Astrocyte of the hippocampus (primary cell): ENCODE data around the gene CCDC174.
A peak's percentile ranks its signal among the peaks of the same experiment; 100 is the strongest.
"Not testable (repeated sequence)": the region's sequence is repeated elsewhere in the genome, so short reads cannot be mapped to it uniquely, and the experiment has no call there.

Source experiments
- DNase-seq: peaks from one replicate; pipeline ENCODE4 v3.0.0; 2011; ENCODE audit warnings: low read depth, low spot score

CCDC174 gene

DNA sequence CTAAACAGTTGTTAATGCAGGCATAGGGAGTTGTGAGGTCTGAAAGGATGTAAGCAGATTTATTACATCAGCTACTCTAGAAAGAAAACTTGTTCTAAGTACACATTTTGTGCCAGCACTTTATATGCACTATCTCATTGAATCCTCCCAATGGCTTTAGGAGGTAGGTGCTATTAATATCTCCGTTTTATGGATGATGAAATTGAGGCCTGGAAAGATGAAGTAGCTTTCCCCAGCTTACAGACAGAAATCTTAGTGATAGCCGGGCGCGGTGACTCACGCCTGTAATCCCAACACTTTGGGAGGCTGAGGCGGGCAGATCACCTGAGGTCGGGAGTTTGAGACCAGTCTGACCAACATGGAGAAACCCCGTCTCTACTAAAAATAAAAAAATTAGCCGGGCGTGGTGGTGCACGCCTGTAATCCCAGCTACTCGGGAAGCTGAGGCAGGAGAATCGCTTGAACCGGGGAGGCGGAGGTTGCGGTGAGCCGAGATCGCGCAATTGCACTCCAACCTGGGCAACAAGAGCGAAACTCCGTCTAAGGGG is 872 bp downstream of the CCDC174 start:
- not testable (repeated sequence) for DNase-seq

DNA sequence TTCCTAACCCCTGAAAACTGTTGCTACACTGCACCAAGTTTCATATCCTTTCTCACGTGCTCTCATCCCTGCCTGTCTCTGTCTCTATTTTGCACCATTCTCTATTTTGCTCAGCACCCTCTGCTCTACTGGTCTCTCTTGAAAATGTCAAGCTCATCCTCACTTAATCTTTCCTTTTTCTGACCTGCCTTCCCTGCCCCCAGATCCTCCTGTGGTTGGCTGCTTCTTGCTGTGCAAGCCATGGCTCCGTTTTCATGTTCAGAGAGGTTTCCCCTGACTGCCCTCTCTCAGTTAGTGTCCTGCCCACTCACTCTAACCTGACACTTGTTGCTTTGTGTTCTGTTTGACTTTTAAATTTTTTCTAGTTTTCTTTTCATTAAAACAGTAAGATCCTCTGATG is 6.0 kb downstream of the CCDC174 start:
- DNase-seq, result no peak

DNA sequence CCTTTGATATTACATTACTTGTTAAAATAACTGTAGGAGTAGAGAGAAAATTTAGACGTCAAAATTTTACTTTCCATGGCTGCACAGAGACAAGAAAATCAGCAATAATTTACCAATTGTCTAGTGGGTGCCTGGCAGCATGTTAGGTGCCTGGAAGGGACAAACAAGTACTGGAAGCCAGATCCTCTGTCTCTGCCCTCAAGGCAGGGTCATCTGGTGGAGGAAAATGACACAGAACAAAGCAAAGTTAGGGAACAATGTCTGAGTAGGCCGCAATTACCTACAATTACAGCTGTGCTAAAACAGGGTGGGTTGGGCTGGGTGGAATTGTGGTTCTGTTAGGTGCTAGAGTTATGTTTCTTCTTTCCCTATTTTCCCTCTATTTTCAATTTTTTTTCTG is 7.4 kb downstream of the CCDC174 start:
- no peak for DNase-seq

DNA sequence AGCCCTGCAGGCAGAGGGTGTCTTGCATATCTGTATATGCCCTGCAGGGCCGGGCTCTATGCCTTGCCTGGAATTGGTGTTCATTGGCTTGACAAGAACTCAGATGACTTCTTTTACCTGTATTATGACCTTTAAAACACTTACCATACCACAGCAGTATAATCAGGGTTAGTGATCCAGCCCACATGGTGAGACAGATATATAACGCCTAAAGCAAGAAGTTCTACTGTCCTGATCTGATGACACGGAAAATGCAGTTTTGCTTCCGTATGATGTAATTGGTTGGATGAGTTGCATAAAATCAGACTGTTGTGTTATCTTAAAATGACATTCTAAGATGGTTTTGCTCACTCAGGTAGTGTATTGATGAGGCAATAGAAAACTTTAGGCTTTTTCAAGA is 9.4 kb downstream of the CCDC174 start:
- DNase-seq, result no peak

DNA sequence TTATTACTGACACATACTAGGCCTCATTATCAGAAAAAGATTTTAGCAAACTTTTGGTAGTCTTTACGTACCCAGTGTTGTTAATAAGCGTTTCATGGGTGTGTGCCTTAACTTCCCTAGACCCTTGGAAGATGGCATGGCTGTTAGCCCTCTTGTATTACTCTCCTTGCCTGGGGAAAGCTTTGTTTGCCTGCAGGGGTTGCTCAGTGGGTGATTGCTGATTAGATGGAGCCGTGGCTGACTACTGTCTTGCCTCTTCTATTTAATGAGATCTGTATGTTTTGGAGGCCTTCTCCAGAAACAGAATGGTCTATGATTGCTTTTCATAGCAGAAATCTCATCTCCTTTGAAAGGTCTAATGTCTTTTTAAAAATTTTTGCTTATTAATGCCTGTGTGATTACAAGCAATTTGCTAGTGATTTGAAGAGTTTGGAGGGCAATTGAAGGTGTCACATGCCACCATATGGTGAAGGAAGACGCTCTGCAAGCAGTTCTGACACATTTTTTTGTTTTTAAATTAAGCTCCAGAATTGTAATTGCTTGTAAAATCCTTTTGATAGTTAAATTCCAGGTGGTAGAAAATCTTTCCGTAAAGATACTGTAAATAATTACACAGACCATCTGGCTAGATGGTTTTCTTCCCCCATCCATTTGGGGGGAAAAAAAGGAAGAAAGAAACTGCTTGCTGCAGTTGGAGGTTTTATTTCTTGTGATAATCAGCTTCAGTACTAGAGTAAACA is 12.0 kb downstream of the CCDC174 start:
- no peak for DNase-seq

DNA sequence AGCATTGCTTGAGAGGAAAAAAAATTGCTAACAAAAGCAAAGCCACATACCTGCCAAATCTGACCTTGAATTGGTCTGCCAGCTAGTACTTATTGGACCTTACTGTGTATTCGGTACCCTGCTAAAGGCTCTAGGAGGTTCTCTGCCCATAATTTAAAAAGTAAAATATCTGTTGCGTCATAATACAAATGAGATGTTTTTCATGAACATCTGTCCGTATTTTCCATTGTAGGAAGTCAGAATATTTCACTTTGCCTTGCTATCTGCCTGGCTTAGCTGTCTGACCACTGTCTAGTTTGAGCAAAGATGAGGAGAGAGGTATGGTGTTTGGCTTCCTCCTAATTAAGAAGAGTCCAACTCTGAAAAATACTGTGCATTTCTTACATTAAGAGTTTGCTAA is 12.6 kb downstream of the CCDC174 start:
- DNase-seq, result no peak

DNA sequence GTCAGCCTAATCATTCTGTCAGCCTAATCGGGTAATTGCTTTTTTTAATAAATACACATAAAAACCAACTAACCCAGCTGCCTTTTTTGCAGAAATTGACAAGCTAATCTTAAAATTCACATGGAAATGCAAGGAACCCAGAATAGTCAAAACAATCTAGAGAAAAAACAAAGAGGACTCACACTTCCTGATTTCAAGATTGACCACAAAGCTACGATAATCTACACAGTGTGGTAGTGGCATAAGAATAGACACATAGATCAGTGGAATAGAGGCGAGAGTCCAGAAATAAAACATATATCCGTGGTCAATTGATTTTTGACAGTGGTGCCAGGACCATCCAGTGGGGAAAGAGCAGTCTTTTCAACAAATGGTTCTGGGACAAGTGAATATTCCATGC is 21.0 kb downstream of the CCDC174 start:
- no peak for DNase-seq

DNA sequence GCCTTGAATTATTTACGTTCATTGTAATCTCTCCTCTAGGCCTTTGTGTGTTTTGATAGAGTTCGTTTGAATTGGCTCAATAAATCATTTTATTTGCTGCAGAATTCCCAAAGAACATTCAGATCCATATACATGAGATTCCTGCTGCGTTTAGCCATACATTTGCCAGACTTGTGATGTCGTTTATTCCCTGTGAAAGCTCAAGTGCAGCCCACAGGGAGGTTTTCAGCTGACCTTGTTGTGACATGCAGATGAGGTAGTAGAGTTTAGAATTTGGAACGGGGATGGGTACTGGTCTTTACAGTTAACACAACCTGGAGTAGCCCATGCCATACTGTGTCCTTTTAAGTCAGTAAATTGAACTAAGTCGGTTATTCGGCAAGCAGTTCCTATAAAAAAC is 23.3 kb downstream of the CCDC174 start, which contains the start of gene C3orf20:
Gene C3orf20, plus strand, starts transcription at position 301 of the 400 bp plus-strand sequence. CDS start 7,573 bp downstream, outside the sequence.
- no peak for DNase-seq

DNA sequence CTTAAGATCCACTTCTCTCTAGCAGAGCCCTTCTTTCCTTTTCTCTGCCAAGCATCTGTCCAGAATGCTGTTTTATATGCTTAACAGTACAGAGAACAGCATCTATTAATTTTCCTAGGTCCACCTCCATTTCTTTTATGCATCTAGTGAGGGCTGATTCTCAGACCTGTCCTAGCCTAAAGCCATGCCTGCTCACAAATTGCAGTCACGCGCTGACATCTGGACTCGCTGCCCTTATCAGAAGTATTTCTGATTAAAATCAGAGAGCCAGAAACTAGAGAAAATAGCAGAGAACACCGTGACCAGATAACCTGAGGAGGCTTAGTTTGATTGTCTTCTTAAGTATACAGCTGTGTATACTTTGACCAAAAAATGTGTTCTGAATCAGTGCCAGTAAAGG is 25.3 kb downstream of the CCDC174 start:
- DNase-seq, result no peak

DNA sequence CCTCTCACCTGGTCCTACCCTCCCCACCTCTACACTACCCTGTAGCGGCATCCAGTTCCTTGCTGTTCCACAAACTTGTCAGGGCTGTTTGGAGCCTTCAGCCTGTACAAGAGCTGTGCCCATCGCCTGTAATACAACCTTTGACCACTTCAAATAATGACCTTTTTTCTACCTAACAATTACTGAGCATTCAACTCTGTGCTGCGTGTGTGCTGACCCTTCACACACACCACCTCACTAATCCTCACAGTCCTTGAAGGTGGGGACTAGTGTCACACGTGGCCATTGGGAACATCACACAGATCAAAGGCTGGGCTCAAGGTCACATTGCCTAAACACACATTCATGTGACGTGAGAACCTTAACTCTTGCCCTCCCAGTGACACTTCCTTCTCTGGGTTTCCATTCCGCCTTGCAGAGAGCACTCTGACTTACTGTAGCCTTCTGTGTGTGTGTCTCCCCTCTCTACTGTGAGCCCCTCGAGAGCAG is 26.5 kb downstream of the CCDC174 start:
- no peak for DNase-seq

DNA sequence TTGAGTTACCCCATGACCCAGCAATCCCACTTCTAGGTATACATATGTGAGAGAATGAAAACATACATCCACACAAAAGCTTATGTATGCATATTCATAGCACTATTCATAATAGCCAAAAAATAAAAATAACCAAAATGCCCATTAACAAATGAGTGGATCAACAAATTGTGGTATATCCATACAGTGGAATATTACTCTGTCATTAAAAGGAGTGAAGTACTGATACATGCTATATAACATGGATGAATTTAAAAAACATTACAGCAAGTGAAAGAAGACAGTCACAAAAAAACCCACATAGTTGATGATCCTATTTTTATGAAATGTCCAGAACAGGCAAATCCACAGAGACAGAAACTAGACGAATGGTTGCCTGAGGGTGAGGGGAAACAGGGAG is 28.6 kb downstream of the CCDC174 start:
- no peak for DNase-seq

DNA sequence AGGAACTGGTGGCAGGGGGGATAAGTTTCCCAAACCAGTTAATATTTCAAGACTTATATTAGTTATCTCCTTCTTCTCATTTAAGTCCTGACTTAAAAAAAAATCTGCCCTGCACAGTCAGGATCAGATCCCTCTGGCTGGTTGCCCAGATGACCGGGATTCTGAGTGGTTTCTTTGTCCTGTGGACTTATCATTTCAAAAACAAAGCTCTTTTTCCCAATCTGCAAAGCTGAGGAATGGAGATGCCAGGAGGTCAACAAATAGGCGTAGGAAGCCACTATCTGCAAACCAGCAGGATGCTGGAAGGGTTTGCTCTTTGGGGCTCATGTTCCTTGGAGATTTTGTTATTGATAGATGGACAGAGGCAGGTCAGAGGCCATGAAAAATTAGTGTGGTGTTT is 29.2 kb downstream of the CCDC174 start:
- DNase-seq, result peak; percentile 37

DNA sequence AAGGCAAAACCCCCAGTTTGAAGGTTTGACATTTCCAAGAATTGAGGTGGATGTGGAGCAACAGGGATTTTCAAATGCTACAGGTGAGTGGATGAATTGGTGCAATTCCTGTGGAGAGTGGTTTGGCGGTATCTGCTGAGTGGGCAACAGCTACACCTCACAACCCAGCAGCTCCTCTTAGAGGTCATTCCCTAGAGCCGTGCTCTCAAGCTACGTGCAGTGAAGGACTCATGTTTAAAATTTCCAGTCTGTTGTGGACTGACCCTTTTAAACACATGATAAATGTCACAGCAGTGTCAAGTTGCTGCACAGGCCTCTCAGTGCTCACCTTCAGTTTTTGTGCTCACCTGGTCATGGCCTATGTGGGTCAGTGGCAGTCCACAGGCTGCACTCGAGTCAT is 32.9 kb downstream of the CCDC174 start:
- no peak for DNase-seq

DNA sequence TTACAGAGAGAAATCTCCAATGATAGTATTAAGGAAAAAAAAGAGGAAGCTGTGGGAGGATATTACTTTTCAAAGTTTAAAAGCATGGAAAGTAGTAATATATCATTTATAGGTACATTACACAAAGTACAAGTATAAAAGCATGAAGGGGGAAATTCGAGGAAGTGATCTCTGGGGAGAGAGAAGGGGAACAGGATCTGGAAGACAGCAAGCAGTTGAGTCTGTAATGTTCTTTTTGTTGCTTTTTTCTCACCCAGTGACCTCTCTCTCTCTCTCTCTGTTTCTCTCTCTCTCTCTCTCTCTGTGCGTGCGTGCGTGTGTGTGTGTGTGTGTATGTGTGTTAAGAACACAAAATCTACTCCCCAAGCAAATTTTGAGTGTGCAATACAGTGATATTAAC is 33.6 kb downstream of the CCDC174 start:
- DNase-seq, result no peak

DNA sequence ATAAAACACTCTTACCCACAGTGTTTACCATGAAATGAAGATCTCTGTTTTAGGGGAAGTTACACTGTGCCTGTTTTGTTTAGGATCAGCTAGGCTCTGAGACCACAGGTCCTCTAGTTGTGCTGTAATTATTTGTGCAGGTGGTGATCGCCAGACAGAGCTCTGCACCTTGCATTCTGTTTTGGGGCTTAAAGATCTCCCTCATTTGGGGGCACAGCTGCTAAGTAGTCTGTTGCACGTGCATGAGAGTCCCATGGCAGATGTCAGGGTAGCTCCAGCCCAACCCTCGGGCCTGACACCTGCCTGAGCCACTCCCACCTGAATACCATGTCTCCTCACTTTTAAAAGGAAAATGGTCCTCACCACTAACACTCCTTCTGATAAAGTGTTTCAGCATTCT is 35.8 kb downstream of the CCDC174 start:
- no peak for DNase-seq

DNA sequence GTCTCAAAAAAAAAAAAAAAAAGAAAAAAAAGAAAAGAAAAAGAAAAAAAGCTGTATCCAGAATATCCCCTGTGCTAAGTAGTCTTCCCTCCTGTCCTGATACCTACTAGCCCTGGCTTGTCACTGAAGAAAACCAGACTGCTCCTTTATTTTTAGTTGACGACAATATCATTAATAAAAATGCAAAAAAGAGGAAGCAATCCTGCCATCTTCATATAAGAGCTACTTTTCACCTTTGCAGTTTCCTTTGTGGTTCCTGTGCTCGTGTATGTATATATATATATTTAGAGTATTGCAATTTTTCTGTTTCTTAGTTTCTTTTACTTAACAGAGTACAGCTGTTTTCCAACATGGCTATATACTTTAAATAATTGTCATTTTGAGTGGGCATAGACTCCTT is 37.0 kb downstream of the CCDC174 start:
- DNase-seq, result no peak

DNA sequence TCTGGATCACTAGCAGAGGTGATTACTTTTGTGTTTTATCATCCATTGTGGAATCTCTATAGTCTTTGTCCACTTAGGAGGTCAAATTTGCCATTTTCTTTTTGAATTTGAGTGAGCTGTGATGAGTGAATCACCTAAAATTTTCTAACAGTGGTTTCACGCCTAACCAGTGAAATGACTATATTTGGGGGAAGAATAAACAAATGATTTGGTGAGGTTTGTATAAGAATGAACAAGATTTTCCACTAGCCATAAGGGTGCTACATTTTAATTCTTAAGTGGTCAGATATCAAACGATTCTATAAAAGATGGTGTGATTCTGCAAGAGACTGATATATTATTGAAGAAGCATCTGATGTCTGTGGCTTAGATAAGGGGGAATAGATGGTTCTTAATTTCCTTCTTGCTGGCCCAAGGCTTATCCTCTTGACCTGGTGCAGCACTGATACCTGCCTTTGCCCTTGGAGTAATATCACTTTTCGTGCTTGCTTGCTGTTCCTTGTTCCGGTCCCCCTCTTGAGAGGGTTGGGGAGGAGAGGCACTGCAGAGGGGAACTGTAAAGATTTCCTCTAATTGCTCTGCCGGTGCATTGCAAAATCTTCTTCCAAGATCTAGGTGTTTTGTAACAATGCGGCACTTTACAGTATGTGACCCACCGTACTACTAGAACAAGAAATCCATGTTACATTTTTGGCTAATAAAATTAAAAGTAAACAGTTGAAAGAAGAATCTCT is 37.9 kb downstream of the CCDC174 start:
- DNase-seq, result no peak

DNA sequence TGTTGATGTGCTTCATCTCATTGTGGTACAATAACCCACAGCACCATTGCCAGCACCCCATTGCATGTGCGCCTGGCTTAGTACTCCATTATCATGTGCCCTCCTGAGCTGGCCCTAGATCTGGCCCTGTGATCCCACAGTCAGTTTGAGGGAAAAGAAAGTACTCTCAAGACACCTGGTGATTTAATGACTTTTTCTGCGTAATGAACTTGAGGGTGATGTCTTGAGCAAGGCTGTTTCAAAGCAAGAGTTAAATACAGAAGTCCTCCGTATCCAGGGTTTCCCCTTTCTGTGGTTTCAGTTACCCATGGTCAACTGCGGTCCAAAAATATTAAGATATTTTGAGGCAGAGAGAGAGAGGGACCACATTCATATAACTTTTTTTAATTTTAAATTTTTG is 39.7 kb downstream of the CCDC174 start:
- DNase-seq, result no peak

DNA sequence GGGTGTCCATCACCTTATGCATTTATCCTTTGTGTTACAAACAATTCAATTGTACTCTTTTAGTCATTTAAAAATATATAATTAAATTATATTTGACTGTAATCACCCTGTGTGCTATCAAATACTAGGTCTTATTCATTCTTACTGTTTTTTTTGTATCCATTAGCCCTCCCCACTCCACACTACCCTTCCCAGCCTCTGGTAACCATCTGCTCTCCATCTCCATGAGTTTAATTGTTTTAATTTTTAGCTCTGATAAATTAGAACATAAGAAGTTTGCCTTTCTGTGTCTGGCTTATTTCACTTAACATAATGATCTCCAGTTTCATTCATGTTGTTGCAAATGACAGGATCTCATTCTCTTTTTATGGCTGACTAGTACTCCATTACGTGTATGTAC is 40.2 kb downstream of the CCDC174 start:
- no peak for DNase-seq

DNA sequence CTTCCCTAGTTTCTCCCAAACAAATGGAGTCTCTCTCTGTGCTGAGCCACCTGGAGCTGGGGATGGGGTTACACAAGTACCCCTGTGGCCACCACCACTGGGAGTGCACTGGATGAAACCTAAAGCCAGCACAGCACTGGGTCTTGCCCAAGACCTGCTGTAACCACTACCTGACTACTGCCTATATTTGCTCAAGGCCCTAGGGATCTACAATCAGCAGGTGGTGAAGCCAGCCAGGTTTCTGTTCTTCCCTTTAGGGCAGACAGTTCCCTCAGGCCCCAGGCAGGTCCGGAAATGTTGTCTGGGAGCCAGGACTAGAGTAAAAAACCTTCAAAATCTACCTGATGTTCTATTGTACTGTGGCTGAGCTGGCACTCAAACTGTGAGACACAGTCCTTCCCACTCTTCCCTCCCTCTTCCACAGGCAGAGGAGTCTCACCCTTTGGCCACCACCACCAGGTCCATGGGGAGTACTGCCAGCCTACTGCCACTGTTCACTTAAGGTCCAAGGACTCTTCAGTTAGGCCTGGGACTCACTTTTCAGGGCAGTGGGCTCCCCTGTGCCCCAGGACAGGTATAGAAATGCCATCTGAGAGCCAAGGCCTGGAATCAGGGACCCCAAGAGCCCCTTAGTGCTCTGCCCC is 47.2 kb downstream of the CCDC174 start:
- DNase-seq, result no peak

DNA sequence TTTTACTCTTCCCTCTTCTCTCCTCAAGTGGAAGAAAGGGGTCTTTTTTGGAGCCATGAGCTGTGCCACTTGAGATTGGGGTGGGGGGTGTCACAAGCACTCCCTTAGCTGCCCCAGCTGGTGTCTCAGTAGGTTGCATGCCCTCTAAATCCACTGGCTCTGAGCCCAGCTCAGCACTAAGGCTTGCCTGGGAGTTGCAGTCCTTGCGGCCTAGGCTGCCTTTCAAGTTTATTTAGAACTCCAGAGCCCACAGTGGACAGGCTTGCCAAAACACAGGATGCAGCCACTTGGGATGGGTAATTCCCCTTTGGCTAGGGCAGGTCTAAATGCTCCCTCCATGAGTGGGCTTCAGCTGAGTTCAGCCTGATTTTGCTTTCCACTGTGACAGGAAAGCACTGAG is 48.1 kb downstream of the CCDC174 start:
- peak; percentile 56 for DNase-seq

DNA sequence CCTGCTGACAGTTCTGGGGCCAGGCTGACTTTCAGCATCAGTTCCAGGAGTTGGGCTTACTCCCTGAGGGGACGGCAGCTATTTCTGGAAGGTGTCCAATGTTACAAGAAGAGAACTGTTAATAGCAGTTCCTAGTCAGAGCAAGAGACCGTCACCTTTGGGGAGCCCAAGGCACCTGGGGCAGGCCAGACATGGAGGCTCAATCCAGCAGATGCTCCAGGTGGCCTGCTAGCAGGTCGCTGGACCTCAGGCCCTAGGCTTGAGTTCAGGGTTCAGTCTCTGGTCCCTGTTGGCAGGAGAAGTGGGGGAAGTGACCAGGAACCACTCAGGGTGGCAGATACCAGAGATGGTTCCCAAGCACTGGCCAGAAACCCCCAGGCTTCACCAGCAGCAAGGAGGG is 49.3 kb downstream of the CCDC174 start:
- DNase-seq, result no peak
